Left lung (tissue), 14 donors: Measurements from ENCODE around the gene PRPF8. TPM values are rescaled to one million over a fixed set of nuclear protein-coding genes. Genes with fewer than 3 reads are reported as not detected.
A peak's percentile ranks its signal among the peaks of the same experiment; 100 is the strongest.

ENCODE experiments used
- ATAC-seq: fragments of 200-7000 bp; cut with Tn5 transposase; one replicate; pipeline ENCODE4 v1.9.1; 2020; ENCODE audit warnings: moderate library complexity
- DNase-seq, 4 donors: peaks; one replicate each; pipeline ENCODE4 v3.0.0-alpha.2; 2013 to 2020
- H3K27ac ChIP-seq, 2 donors: fragments of 200-600 bp; sonication (generic) in 1 of 2; one replicate each; pipeline versions ENCODE4 v1.5.0 to v1.8.0; 2020 to 2021
- H3K27me3 ChIP-seq, 2 donors: fragments of 200-600 bp; sonication (generic) in 1 of 2; one replicate each; pipeline versions ENCODE4 v1.5.0 to v1.8.0; 2020 to 2021
- H3K36me3 ChIP-seq, 2 donors: fragments of 200-600 bp; sonication (generic) in 1 of 2; one replicate each; pipeline versions ENCODE4 v1.5.0 to v1.8.0; 2020 to 2021
- H3K4me1 ChIP-seq, 2 donors: fragments of 200-600 bp; one replicate each; pipeline ENCODE4 v1.8.0; 2021
- H3K4me3 ChIP-seq, 2 donors: fragments of 200-600 bp; sonication (generic) in 1 of 2; one replicate each; pipeline versions ENCODE4 v1.5.0 to v1.8.0; 2020 to 2021; ENCODE audit warnings: mild to moderate bottlenecking in 1 of 2
- H3K9me3 ChIP-seq, 2 donors: fragments of 200-600 bp; sonication (generic) in 1 of 2; one replicate each; pipeline versions ENCODE4 v1.5.0 to v1.8.0; 2020 to 2021
- intact Hi-C, 2 donors: fragments of 100-400 bp; cut with DNase I; formaldehyde crosslinking; loops; one replicate each; pipeline versions ENCODE4 v1.11.2 to v1.14.2; 2022
- long read RNA-seq, 12 donors: library from polyadenylated mRNA in 2 of 12; unstranded in 2 of 12; transcript quantifications; one replicate each; pipeline ENCODE4 v2.0.0 and lab custom pipeline, GENCODE V29; 2019 to 2026
- polyA plus RNA-seq, 6 donors: library from polyadenylated mRNA; unstranded; fragments of 120-200 nt; gene quantifications; one replicate each; pipeline ENCODE4 v1.2.1, GENCODE V29; 2013; ENCODE audit not compliant: insufficient read length in 6 of 6
- total RNA-seq, 2 donors: library from RNA; stranded (reverse); fragmentation: NEBNext Ultra II Directional; extraction: Animal tissue kit (Norgen Biotek cat#: 25700); gene quantifications; one replicate each; pipeline ENCODE4 v1.2.1, GENCODE V29; 2021
- TF ChIP-seq, protein P1 (sequence below), 2 donors: fragments of 200-600 bp; sonication (generic) in 1 of 2; IDR thresholded peaks; one replicate each; pipeline versions ENCODE4 v1.5.0 to v1.8.0; 2021; ENCODE audit warnings: antibody characterized with exemption in 2 of 2
- donor health status: DM: no; HTN: yes; CAD: no.
- donor health status: DM: no; HTN: no; CAD: no.

PRPF8 gene
- total RNA-seq (100 to 1,000 TPM; 230 to 268 TPM), polyA plus RNA-seq (100 to 1,000 TPM; 298 to 364 (median 344) TPM)
- long read RNA-seq, donor 1, full-length matches to known transcripts, result 15 of 136 reads
- long read RNA-seq, donor 1, partial matches to known transcripts, result 121 of 136 reads
- long read RNA-seq, donor 1, other reads (novel, unspliced or antisense), result 0 of 136 reads
- long read RNA-seq, donor 2, transcript PRPF8-202 (3 exons, 865 nt), result major isoform, 5 of 121 reads
- long read RNA-seq, donor 2, partial matches to known transcripts, result 112 of 121 reads
- long read RNA-seq, donor 2, other reads (novel, unspliced or antisense), result 0 of 121 reads
- long read RNA-seq, donor 3, full-length matches to known transcripts, result 17 of 54 reads
- long read RNA-seq, donor 3, partial matches to known transcripts, result 37 of 54 reads
- long read RNA-seq, donor 3, other reads (novel, unspliced or antisense), result 0 of 54 reads
- long read RNA-seq, donor 4, partial matches to known transcripts, result 6 of 7 reads
- long read RNA-seq, donor 4, other reads (novel, unspliced or antisense), result 1 of 7 reads
- long read RNA-seq, donor 5, full-length matches to known transcripts, result 9 of 78 reads
- long read RNA-seq, donor 5, partial matches to known transcripts, result 69 of 78 reads
- long read RNA-seq, donor 5, other reads (novel, unspliced or antisense), result 0 of 78 reads
- long read RNA-seq, donor 6, full-length matches to known transcripts, result 3 of 40 reads
- long read RNA-seq, donor 6, partial matches to known transcripts, result 27 of 40 reads
- long read RNA-seq, donor 6, other reads (novel, unspliced or antisense), result 10 of 40 reads
- long read RNA-seq, donor 7, full-length matches to known transcripts, result 5 of 22 reads
- long read RNA-seq, donor 7, partial matches to known transcripts, result 17 of 22 reads
- long read RNA-seq, donor 7, other reads (novel, unspliced or antisense), result 0 of 22 reads
- long read RNA-seq, donor 8, full-length matches to known transcripts, result 10 of 98 reads
- long read RNA-seq, donor 8, partial matches to known transcripts, result 88 of 98 reads
- long read RNA-seq, donor 8, other reads (novel, unspliced or antisense), result 0 of 98 reads
- long read RNA-seq, donor 9, partial matches to known transcripts, result 0 of 1 reads
- long read RNA-seq, donor 9, other reads (novel, unspliced or antisense), result 0 of 1 reads
- long read RNA-seq, donor 10, partial matches to known transcripts, result 6 of 8 reads
- long read RNA-seq, donor 10, other reads (novel, unspliced or antisense), result 0 of 8 reads
- long read RNA-seq, donor 11, result 0 reads
- long read RNA-seq, donor 12, full-length matches to known transcripts, result 6 of 41 reads
- long read RNA-seq, donor 12, partial matches to known transcripts, result 35 of 41 reads
- long read RNA-seq, donor 12, other reads (novel, unspliced or antisense), result 0 of 41 reads

DNA sequence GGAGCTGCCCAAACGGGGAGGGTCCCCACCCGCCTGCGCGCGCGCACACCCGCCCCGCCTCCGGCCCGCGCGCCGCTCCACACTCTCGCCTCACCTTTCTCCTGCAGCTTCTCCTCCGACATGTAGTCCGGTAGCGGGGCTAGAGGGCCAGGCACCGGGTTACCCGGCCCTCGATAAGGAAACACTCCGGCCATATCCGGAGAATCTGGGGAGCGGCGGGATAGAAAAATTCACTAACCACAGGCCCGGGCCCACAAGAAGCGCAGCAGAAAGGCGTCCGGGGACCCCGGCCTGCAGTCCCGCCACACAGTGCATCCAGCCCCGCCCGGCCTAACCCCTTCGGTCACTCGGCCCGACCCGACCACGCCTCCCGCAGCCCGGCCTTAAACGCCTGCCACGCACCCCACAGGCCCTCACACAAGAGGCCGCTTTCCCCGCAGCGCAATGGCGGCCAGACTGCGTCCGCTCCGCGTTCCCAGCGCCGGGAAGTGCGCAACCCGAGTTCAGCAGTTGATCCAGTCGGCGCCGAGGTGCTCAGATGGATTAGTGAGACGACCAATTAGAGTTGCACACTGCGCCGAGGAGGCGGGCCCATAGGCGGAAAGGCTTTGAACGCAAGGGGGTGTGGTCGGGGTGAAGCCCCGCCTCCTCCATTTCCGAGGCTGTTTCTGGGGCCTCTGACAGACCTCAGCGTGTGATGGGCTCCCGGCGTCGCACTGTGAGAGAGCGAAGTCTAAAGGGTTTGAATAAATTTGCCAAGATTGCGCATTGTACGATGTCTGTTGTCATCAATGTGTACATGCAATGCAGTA, at the start of gene PRPF8:
PRPF8 (minus strand) TSS at position 490 of the 812 bp plus-strand sequence; CDS start at position 194, 296 bp downstream.
- H3K9me3 ChIP-seq, result no peaks in the 10 kb centered on the region
- intact Hi-C loops, result no loop called here
- peak within 1 kb of the TSS; percentile 96 to 99 for H3K4me3 ChIP-seq
- peaks cover 5 to 24% of the 10 kb centered on the region in 2 donors for H3K4me1 ChIP-seq
- no peaks in the 10 kb centered on the region for H3K27me3 ChIP-seq
- TF ChIP-seq, protein P1, sequence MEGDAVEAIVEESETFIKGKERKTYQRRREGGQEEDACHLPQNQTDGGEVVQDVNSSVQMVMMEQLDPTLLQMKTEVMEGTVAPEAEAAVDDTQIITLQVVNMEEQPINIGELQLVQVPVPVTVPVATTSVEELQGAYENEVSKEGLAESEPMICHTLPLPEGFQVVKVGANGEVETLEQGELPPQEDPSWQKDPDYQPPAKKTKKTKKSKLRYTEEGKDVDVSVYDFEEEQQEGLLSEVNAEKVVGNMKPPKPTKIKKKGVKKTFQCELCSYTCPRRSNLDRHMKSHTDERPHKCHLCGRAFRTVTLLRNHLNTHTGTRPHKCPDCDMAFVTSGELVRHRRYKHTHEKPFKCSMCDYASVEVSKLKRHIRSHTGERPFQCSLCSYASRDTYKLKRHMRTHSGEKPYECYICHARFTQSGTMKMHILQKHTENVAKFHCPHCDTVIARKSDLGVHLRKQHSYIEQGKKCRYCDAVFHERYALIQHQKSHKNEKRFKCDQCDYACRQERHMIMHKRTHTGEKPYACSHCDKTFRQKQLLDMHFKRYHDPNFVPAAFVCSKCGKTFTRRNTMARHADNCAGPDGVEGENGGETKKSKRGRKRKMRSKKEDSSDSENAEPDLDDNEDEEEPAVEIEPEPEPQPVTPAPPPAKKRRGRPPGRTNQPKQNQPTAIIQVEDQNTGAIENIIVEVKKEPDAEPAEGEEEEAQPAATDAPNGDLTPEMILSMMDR (IDR thresholded peaks at IDR 0.05), result no peak
- peaks cover 0 to 39% of the 10 kb centered on the region in 2 donors for H3K36me3 ChIP-seq
- peak within 1 kb of the TSS; percentile 90 for H3K27ac ChIP-seq
- DNase-seq (peak; percentile 96 to 98 (median 98)), ATAC-seq (peak; percentile 100)

DNA sequence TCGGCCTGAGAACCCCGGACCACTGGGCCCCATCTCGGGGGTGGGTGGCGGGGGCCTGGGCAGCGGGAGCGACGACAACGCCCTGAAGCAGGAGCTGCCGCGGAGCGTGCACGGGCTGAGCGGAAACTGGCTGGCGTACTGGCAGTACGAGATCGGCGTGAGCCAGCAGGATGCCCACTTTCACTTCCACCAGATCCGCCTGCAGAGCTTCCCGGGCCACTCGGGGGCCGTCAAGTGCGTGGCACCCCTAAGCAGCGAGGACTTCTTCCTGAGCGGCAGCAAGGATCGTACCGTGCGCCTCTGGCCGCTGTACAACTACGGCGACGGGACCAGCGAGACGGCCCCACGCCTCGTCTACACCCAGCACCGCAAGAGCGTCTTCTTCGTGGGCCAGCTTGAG, 49.1 kb upstream of the PRPF8 start:
- peaks cover 15 to 51% of the 10 kb centered on the region in 2 donors for H3K4me1 ChIP-seq
- no peak overlapping the region for H3K4me3 ChIP-seq
- TF ChIP-seq, protein P1 (IDR thresholded peaks at IDR 0.05), result no peak
- ATAC-seq (no peak), DNase-seq (no peak)
- intact Hi-C loops, result no loop called here
- H3K9me3 ChIP-seq, result no peaks in the 10 kb centered on the region
- no peak overlapping the region for H3K27ac ChIP-seq
- peaks cover 0 to 91% of the 10 kb centered on the region in 2 donors for H3K36me3 ChIP-seq
- no peaks in the 10 kb centered on the region for H3K27me3 ChIP-seq

DNA sequence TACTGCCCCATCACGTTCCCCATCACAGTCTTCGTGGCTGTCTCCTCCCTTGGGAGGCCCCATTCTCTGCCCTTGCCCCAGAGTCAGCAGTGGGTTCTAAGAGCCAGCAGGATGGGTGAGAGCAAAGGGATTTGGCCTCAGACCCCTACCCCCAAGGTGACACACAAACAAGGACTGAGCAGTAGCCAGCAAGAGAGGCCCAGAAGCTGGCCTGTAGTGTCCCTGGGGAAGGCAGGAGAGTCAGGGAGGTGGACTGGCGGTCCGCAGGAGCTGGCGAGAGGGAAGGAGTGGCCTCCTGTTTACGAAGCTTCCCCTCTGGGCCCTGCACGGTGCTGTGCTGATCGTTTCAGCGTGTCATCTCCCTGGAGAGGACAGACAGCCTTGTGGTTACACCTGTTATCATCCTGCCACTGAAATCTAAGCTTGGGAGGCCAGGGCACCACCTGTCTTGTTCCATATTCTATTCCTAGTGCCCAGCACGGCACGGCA, 48.2 kb upstream of the PRPF8 start:
- intact Hi-C loops, result no loop called here
- Histone ChIP-seq H3K27ac (no peak overlapping the region), H3K4me1 (peaks cover 15 to 59% of the 10 kb centered on the region in 2 donors), H3K36me3 (peaks cover 0 to 94% of the 10 kb centered on the region in 2 donors), H3K27me3 (no peaks in the 10 kb centered on the region), H3K9me3 (no peaks in the 10 kb centered on the region), H3K4me3 (no peak overlapping the region)
- no peak for DNase-seq
- no peak for ATAC-seq
- TF ChIP-seq, protein P1 (IDR thresholded peaks at IDR 0.05), result no peak

DNA sequence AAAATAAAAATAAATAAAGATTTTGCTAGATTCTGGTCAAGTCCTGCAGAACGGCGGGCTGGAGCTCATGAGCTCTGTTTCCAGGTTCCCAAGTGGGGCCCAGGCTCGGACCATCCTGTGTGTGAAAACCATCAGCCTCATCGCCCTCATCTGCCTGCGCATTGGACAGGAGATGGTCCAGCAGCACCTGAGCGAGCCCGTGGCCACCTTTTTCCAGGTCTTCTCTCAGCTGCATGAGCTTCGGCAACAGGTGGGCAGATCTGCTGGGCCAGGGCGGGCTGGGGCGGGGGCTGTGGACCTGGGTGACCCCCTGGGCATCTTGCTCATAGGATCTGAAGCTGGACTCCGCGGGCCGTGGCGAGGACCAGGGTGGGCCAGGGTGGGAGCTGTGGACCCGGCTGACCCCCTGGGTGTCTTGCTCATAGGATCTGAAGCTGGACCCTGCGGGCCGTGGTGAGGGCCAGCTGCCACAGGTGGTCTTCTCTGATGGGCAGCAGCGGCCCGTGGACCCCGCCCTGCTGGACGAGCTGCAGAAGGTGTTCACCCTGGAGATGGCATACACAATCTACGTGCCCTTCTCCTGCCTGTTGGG, 47.7 kb upstream of the PRPF8 start:
- TF ChIP-seq, protein P1 (IDR thresholded peaks at IDR 0.05), result no peak
- ATAC-seq (no peak), DNase-seq (no peak)
- peaks cover 0 to 94% of the 10 kb centered on the region in 2 donors for H3K36me3 ChIP-seq
- no peak overlapping the region for H3K27ac ChIP-seq
- no peaks in the 10 kb centered on the region for H3K27me3 ChIP-seq
- no peak overlapping the region for H3K4me3 ChIP-seq
- intact Hi-C loops, result no loop called here
- H3K9me3 ChIP-seq, result no peaks in the 10 kb centered on the region
- H3K4me1 ChIP-seq, result peaks cover 15 to 59% of the 10 kb centered on the region in 2 donors
